Stimulated activated naive CD4-positive, alpha-beta T cell (primary cell): ENCODE data around the gene HNRNPC.
"Not testable (repeated sequence)": the region's sequence is repeated elsewhere in the genome, so short reads cannot be mapped to it uniquely, and the experiment has no call there.

Experiments
- DNase-seq, 6 experiments: peaks; one replicate each; lab custom pipeline; 2025; lab: John Stamatoyannopoulos, UW

HNRNPC gene

GRCh38 chr14:21244544-21244943, 24.7 kb downstream of the HNRNPC start:
- DNase-seq, result no peak

DNA sequence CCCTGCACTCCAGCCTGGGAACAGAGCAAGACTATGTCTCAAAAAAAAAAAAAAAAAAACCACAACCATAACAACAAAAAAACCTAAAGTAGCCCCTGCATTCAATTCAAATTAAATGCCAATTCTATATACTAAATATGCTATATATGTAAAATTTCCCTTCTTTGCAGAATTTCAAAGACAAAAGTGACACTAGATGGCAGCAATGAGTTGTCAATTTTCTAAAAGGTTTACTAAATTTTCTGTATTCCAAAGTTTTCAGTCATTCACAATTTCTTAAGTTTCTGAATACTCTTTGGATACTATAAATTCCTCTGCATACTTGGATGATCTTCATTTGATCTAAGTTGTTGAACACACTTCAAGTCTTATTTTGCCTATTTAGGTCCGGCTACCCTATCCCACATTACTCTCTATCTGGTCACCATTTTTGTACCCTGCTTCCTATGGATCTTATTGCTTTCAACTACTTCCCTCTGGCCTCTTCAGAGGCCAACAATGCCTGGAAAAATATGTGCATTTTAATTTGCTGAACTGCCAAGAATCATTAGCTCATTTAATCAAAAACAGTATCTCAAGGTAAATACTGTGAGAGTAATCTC, 27.9 kb downstream of the HNRNPC start:
- DNase-seq, result peak in 2 of 6 experiments; percentile 21 to 38

DNA sequence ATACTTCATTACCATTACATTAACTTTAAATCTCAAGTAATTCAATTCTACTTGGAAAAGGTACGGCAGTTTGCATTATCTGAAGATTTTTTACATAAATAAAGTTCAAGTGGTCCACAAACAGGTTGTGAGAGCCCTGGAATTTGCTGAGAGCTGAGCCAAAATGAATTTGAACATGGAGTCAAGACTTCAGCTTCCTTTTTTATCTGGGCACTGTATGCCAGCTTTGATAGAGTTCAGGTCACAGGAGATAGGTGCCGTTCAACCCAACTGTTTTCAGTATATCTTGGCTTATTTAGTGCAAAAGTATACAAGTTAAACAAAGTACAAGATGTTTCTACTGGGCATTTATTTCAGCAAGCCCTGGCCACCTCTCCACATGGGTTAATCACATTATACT, 28.8 kb downstream of the HNRNPC start:
- DNase-seq, result no peak

- DNase-seq, result no peak
These were observed 30.3 kb downstream of the HNRNPC start for GRCh38 chr14:21238823-21239518.

GRCh38 chr14:21236948-21237797, 32.1 kb downstream of the HNRNPC start:
- peak in 2 of 6 experiments; percentile 6 to 10 for DNase-seq

DNA sequence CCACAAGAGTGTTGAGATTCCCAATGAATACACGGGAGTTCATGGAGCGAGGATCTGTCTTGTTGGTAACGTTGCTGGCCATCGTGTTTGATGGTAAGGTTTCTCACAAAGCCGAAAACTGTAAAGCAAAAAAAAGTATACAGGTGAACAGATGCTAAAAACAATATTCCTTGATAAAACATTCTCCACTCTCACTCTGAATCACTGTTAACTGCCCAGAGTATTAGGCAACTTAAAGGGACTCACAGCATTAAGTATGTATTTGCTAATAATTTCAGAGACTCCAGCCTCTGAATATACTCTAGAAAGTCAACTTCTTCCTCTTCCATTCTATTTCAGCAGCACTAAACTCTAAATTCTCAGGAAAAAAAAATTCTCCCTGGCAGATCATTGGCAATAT, 35.1 kb downstream of the HNRNPC start:
- no peak for DNase-seq

DNA sequence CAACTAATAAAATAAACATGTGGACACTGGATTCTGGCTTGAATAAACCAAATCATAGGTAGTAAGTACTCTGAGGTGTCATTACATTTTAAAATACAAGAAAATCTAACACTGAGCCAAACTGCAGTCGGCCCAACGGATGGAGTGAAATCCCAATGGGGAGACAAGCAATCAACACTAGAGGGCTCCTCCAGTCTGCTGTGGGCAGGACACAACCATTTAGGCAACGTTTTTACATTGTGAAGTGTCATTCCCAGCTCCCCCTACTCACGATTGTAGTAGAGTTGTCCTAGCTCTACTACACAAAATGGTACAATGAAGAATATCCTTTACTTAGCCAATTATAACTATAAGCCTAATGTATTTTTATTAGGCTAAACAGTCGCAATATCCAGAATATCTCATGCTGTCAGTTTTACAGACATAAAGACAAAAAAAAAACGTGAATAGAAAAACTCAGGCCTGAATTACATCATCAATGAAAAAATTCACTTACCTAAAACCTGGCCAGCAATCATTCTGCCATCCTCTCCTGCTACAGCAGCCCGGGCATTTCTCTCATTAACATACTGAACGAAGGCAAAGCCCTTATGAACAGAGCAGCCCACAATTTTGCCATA, 35.7 kb downstream of the HNRNPC start:
- peak in 1 of 6 experiments; percentile 11 for DNase-seq

DNA sequence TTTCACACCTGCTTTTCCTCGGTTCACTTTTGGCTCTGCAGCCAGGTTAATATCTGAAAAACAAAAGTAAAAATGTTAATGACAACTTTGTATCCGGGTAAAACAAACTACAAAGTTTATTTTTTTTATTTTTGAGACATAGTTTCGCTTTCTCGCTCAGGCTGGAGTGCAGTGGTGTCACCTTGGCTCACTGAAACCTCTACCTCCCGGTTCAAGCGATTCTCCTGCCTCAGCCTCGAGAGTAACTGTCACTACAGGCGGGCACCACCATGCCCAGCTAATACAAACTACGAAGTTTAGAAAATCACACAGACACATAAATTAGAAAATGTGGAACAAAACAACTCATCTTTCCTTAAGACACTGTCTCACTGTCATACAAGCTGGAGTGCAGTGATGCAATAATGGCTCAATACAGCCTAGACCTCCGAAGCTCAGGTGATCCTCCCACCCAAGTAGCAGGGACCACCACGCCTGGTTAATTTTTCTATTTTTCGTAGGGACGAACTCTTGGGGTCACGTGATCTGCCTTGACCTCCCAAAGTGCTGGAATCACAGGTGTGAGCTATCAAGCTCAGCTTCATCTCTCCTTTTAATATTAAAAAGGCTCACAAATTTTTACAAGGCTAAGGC, 38.1 kb downstream of the HNRNPC start:
- DNase-seq, result peak in 3 of 6 experiments; percentile 7 to 32 (median 23)

- DNase-seq, result peak in 3 of 6 experiments; percentile 57 to 60 (median 58)
These were observed 39.4 kb downstream of the HNRNPC start for GRCh38 chr14:21229821-21230220.

GRCh38 chr14:21227981-21228380, 41.3 kb downstream of the HNRNPC start:
- no peak for DNase-seq

GRCh38 chr14:21227150-21227549, 42.1 kb downstream of the HNRNPC start:
- DNase-seq, result no peak

DNA sequence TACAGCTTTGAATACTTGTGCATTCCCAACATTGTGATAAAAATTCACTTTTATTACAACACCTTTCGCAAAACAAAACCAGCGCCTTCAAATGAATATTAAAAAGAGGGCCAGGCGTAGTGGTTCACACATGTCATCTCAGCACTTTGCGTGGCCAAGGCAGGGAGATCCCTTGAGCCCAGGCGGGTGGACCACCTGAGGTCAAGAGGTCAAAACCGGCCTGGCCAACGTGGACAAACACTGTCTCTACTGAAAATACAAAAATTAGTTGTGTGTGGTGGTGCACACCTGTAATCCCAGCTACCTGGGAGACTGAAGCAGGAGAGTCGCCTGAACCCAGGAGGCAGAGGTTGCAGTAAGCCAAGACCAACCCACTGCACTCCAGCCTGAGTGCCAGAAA, 42.8 kb downstream of the HNRNPC start:
- DNase-seq, result no peak

- not testable (repeated sequence) for DNase-seq
These were observed 44.1 kb downstream of the HNRNPC start for GRCh38 chr14:21225164-21225563.

DNA sequence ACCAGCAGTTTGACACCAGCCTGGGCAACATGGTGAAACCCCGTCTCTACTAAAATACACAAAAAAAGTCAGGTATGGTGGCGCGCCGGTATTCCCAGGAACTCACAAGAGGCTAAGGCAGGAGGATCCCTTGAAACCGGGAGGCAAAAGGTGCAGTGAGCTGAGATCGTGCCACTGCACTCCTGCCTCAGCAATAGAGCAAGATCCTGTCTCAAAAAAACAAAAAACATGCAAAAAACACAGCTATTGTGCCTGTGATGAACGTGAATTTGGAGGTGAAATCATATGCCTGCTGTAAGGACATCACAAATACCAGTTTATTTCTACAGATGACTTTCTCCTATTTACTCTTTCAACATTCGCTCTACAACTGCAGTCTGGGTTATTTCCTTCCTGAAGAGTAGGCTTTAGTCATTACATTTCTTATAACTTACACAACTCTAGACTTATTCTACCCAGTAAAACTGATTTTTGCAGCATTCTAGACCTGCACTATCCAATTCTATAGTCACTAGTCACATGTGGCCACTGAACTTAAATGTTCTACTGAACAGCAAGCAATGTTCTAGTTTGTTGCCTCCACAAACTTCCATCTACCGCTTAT, 48.3 kb downstream of the HNRNPC start:
- DNase-seq, result peak in 1 of 6 experiments; percentile 12

DNA sequence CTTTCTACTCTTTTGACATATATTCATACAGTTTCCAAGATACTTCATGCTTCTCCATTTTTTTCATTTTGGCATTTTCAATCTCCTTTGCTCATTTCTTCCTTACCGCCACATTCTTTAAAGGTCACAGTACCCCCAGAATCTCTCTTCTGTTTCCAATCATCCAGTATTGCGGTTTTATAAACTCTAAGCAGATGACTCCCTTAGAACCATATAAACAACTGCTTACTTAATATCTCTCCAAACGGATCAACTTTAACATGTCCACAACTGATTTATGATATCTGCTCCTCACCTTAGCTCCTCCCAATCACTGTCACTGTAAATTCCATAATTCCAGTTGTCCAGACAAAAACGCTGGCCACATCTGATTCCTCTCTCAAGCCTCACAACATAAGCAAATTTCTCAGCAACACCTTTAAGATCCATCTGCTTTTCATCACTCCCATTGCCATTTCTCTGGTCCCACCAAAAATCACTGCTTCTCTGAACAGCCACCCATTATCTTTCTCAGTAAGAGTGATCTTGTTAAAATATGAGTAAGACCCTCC, 49.6 kb downstream of the HNRNPC start:
- no peak for DNase-seq

GRCh38 chr14:21219120-21219519, 50.1 kb downstream of the HNRNPC start:
- DNase-seq, result no peak

GRCh38 chr14:21215879-21216251, 53.4 kb downstream of the HNRNPC start:
- peak in 1 of 6 experiments; percentile 7 for DNase-seq

DNA sequence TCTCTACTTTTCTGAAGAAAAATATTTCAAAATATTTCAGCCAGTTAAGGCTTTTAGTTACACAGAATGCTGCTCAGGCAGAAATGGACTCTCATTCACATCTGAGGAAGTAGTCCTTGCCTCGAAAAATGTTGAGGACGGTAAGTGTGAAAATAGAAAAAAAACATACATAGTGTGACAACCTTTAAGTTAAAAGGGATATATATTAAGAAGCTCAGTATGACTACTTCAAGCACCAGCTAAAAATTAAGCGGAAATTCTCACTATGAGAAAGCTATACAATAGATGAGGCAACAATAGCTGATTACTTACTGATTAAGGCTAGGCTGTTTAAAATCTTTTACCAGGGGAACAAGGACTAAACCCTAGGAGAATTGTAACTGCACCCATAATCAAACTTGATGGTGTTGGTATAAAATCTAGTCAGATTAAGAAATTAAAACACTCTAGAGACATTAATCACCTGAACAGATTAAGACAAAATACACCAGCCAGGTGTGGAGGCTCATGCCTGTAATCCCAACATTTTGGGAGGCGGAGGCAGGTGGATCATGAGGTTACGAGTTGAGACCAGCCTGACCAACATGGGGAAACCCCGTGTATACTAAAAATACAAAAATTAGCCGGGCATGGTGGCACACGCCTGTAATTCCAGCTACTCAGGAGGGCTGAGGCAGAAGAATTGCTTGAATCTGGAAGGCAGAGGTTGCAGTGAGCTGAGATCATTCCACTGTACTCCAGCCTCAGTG, 53.9 kb downstream of the HNRNPC start:
- no peak for DNase-seq

DNA sequence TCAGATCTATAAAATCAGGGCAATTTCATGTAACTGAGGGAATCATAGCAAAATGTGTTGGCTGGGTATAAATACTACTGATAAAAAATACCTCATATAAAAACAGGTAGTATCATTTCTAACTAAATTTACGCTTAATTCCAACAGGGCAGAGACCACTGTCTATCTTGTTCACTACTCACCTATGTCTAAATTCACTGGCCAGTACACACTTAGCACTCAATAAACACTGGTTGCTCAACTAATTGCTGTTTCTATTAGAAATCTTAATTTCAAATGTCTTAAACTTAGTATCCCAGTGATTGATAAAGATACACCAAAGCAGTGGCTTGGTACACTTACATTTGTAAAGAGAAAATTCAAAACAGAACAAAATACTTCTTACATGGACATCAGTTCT, 55.6 kb downstream of the HNRNPC start:
- DNase-seq, result no peak

- DNase-seq, result not testable (repeated sequence)
These were observed 56.4 kb downstream of the HNRNPC start for GRCh38 chr14:21212824-21213223.
